Measurements from ENCODE around the gene NRGN.

- TF ChIP-seq RAD21 (IDR thresholded peaks at IDR 0.05; ENCODE audit: low read depth) (no peak), CEBPB (IDR thresholded peaks at IDR 0.05) (no peak), YY1 (IDR thresholded peaks at IDR 0.05; ENCODE audit: low read depth) (no peak), REST (IDR thresholded peaks at IDR 0.05; ENCODE audit: low read depth) (no peak), TCF12 (IDR thresholded peaks at IDR 0.05; ENCODE audit: low read depth) (no peak), MAX (IDR thresholded peaks at IDR 0.05) (no peak)
Measured at GRCh38 chr11:124747406-124748099, 7.8 kb downstream of the NRGN start.
